MM.1S (cell line): ENCODE measurements around the gene SPIRE1.

Experiments used
- DNase-seq: peaks from one replicate; pipeline ENCODE4 v3.0.0-alpha.2; 2015
- H2AFZ ChIP-seq: fragments of 300-600 bp; sonication (generic); 2 replicates; pipeline ENCODE4 v1.6.0; 2016; ENCODE audit warnings: antibody characterized with exemption, low read length
- H3F3A ChIP-seq: fragments of 300-600 bp; sonication (generic); 2 replicates; pipeline ENCODE4 v1.6.1; 2016; ENCODE audit warnings: mild to moderate bottlenecking, antibody characterized with exemption, low read length, moderate library complexity, mixed read lengths; ENCODE audit not compliant: insufficient read depth
- H3K27ac ChIP-seq: fragments of 300-600 bp; sonication (generic); 2 replicates; pipeline ENCODE4 v1.5.1; 2016; ENCODE audit warnings: mild to moderate bottlenecking, low read length
- H3K27me3 ChIP-seq: fragments of 300-600 bp; sonication (generic); replicated peaks from 2 replicates; pipeline ENCODE4 v1.6.0; 2016; ENCODE audit warnings: low read length; ENCODE audit not compliant: insufficient read depth
- H3K36me3 ChIP-seq: fragments of 300-600 bp; sonication (generic); replicated peaks from 2 replicates; pipeline ENCODE4 v1.6.1; 2016; ENCODE audit warnings: mild to moderate bottlenecking, low read length, mixed read lengths; ENCODE audit not compliant: insufficient read depth
- H3K4me1 ChIP-seq: fragments of 300-600 bp; sonication (generic); 2 replicates; pipeline ENCODE4 v1.6.1; 2016; ENCODE audit warnings: low read length, mixed read lengths
- H3K4me2 ChIP-seq: fragments of 300-600 bp; sonication (generic); 2 replicates; pipeline ENCODE4 v1.6.0; 2016; ENCODE audit warnings: low read depth, low read length
- H3K4me3 ChIP-seq: fragments of 300-600 bp; sonication (generic); 2 replicates; pipeline ENCODE4 v1.5.1; 2016; ENCODE audit warnings: low read length, mixed read lengths
- H3K79me2 ChIP-seq: fragments of 300-600 bp; sonication (generic); 2 replicates; pipeline ENCODE4 v1.6.1; 2016; ENCODE audit warnings: mixed run types, low read length, mixed read lengths
- H3K9ac ChIP-seq: fragments of 300-600 bp; sonication (generic); 2 replicates; pipeline ENCODE4 v1.6.1; 2016; ENCODE audit warnings: low read length, mixed read lengths
- H3K9me2 ChIP-seq: fragments of 300-600 bp; sonication (generic); replicated peaks from 2 replicates; pipeline ENCODE4 v1.6.1; 2016; ENCODE audit warnings: mild to moderate bottlenecking, low read length, mixed read lengths; ENCODE audit not compliant: insufficient read depth
- H3K9me3 ChIP-seq: fragments of 300-600 bp; sonication (generic); replicated peaks from 2 replicates; pipeline ENCODE4 v1.6.1; 2016; ENCODE audit warnings: mild to moderate bottlenecking, low read length, mixed read lengths; ENCODE audit not compliant: insufficient read depth
- H4K20me1 ChIP-seq: fragments of 300-600 bp; sonication (generic); 2 replicates; pipeline ENCODE4 v1.6.1; 2016; ENCODE audit warnings: mild to moderate bottlenecking, low read length, moderate library complexity, mixed read lengths; ENCODE audit not compliant: insufficient read depth
- EZH2 ChIP-seq: fragments of 300-600 bp; sonication (generic); optimal IDR thresholded peaks from 2 replicates; pipeline ENCODE3; 2017; ENCODE audit warnings: low read depth, mild to moderate bottlenecking, antibody characterized with exemption, low read length, mixed read lengths
- EZH2phosphoT487 ChIP-seq: fragments of 300-600 bp; sonication (generic); IDR thresholded peaks from 2 replicates; pipeline ENCODE4 v1.6.1; 2018; ENCODE audit warnings: antibody characterized with exemption, low read length
- TF ChIP-seq, protein P1 (sequence below): fragments of 300-600 bp; sonication (generic); IDR thresholded peaks from 2 replicates; pipeline ENCODE4 v1.5.1; 2016; ENCODE audit warnings: antibody characterized with exemption, low read length, mixed read lengths

The SPIRE1 gene

DNA sequence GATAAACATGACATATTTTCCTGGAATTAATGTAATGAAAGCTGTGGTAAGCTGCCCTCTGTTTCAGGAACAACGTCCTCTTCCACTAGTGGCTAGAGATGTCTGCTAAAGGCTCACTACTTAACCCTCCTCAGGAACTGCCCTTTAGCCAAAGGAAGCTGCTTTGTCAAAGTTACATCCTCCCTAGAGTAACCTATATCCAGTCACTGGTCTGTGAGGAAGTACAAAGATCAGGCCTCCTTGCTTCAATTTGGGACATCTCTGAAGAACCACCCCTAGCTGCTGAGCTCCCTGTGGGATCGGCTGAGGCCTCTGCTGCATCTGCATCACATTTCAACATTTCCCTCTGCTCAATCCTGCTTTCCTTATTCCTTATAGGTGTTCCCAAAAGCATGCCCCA, 142.4 kb downstream of the SPIRE1 start:
- Histone ChIP-seq H3F3A (no peaks in the 10 kb centered on the region), H3K9me2 (no peaks in the 10 kb centered on the region), H3K4me1 (no peaks in the 10 kb centered on the region), H3K27ac (no peak overlapping the region), H2AFZ (no peak overlapping the region), H3K9me3 (no peaks in the 10 kb centered on the region), H3K27me3 (no peaks in the 10 kb centered on the region), H3K36me3 (no peaks in the 10 kb centered on the region), H3K79me2 (no peaks in the 10 kb centered on the region), H3K4me2 (no peak overlapping the region), H3K4me3 (no peak overlapping the region), H4K20me1 (no peaks in the 10 kb centered on the region), H3K9ac (no peak overlapping the region)
- no peak for DNase-seq
- TF ChIP-seq EZH2 (no peak), EZH2phosphoT487 (no peak)
- TF ChIP-seq, protein P1, sequence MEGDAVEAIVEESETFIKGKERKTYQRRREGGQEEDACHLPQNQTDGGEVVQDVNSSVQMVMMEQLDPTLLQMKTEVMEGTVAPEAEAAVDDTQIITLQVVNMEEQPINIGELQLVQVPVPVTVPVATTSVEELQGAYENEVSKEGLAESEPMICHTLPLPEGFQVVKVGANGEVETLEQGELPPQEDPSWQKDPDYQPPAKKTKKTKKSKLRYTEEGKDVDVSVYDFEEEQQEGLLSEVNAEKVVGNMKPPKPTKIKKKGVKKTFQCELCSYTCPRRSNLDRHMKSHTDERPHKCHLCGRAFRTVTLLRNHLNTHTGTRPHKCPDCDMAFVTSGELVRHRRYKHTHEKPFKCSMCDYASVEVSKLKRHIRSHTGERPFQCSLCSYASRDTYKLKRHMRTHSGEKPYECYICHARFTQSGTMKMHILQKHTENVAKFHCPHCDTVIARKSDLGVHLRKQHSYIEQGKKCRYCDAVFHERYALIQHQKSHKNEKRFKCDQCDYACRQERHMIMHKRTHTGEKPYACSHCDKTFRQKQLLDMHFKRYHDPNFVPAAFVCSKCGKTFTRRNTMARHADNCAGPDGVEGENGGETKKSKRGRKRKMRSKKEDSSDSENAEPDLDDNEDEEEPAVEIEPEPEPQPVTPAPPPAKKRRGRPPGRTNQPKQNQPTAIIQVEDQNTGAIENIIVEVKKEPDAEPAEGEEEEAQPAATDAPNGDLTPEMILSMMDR, result no peak

DNA sequence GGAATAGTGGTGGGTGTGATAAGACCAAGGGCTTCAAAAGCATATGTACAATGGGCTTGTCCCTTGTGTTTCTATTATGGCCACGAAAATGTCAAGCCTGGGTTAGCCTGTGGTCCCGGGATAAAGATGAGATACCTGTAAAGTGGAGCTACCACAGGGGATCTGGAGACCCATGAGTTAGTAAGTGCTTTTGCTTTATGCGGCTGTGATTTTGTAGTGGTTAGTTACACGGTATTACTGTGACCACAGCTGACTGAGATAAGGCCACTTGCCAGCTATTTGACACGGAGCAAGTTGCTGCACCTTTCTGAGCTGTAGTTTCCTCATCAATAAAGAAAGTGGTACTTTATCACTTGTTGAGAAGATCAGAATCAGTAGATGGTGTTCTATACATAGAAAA, 150.9 kb downstream of the SPIRE1 start:
- Histone ChIP-seq H3K36me3 (no peaks in the 10 kb centered on the region), H3K79me2 (no peaks in the 10 kb centered on the region), H3K9me2 (no peaks in the 10 kb centered on the region), H3K4me3 (no peak overlapping the region), H3K9me3 (no peaks in the 10 kb centered on the region), H4K20me1 (no peaks in the 10 kb centered on the region), H2AFZ (no peak overlapping the region), H3K4me1 (no peaks in the 10 kb centered on the region), H3F3A (no peaks in the 10 kb centered on the region), H3K27me3 (no peaks in the 10 kb centered on the region), H3K9ac (no peak overlapping the region), H3K4me2 (no peak overlapping the region), H3K27ac (no peak overlapping the region)
- DNase-seq, result no peak
- TF ChIP-seq, protein P1, result no peak
- TF ChIP-seq EZH2 (no peak), EZH2phosphoT487 (no peak)

GRCh38 chr18:12500986-12501385, 156.9 kb downstream of the SPIRE1 start:
- no peak for DNase-seq
- H3K27ac ChIP-seq, result no peak overlapping the region
- no peaks in the 10 kb centered on the region for H3F3A ChIP-seq
- TF ChIP-seq, protein P1, result no peak
- TF ChIP-seq EZH2phosphoT487 (no peak), EZH2 (no peak)
- H2AFZ ChIP-seq, result no peak overlapping the region
- no peak overlapping the region for H3K4me2 ChIP-seq
- no peaks in the 10 kb centered on the region for H3K79me2 ChIP-seq
- no peaks in the 10 kb centered on the region for H4K20me1 ChIP-seq
- no peaks in the 10 kb centered on the region for H3K9me2 ChIP-seq
- H3K9ac ChIP-seq, result no peak overlapping the region
- no peaks in the 10 kb centered on the region for H3K9me3 ChIP-seq
- H3K4me1 ChIP-seq, result no peaks in the 10 kb centered on the region
- no peaks in the 10 kb centered on the region for H3K27me3 ChIP-seq
- no peaks in the 10 kb centered on the region for H3K36me3 ChIP-seq
- no peak overlapping the region for H3K4me3 ChIP-seq

DNA sequence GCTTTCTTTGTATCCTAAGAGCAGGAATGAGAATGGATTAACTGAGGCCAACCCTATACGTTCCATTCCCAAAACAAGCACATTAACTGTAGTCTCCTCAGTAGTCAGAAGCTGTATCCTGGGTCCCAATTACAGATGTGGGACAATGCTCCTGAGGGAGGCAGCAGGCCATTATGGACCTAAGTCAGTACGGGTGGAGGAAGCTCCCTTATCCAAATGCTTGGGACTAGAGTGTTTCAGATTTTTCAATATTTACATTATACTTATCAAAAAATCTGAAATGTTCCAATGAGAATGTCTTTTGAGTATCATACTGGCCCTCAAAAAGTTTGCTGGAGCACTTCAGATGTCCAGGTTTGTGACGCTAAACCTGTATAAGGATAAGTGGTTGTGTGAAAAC, 160.1 kb downstream of the SPIRE1 start:
- no peaks in the 10 kb centered on the region for H3K79me2 ChIP-seq
- no peak overlapping the region for H2AFZ ChIP-seq
- no peak overlapping the region for H3K27ac ChIP-seq
- DNase-seq, result no peak
- no peaks in the 10 kb centered on the region for H3K4me1 ChIP-seq
- H3K9me2 ChIP-seq, result no peaks in the 10 kb centered on the region
- no peak overlapping the region for H3K9ac ChIP-seq
- H3K4me2 ChIP-seq, result no peak overlapping the region
- H3K27me3 ChIP-seq, result no peaks in the 10 kb centered on the region
- H3K4me3 ChIP-seq, result no peak overlapping the region
- no peak for TF ChIP-seq EZH2
- H4K20me1 ChIP-seq, result no peaks in the 10 kb centered on the region
- H3K9me3 ChIP-seq, result no peaks in the 10 kb centered on the region
- no peaks in the 10 kb centered on the region for H3F3A ChIP-seq
- no peaks in the 10 kb centered on the region for H3K36me3 ChIP-seq
